SK-N-SH (cell line): ENCODE measurements around the gene CELF2. TPM values are rescaled to one million over a fixed set of nuclear protein-coding genes. Genes with fewer than 3 reads are reported as not detected.

Experiments
- CTCF ChIA-PET: fragments of 300-600, 350-600 bp; formaldehyde crosslinking; extraction: SDS; loops from one replicate; lab custom pipeline; 2021; lab: Yijun Ruan, JAX
- POLR2A ChIA-PET: fragments of 350-600 bp; sonication (Branson Sonifier 250); formaldehyde crosslinking; extraction: SDS; loops from one replicate; lab custom pipeline; 2020; ENCODE audit warnings: antibody characterized with exemption, inconsistent platforms; lab: Yijun Ruan, JAX
- DNase-seq: peaks from one replicate; pipeline ENCODE4 v3.0.0; 2012
- H2AFZ ChIP-seq: fragments of 200-600 bp; sonication (generic); 2 replicates; pipeline ENCODE4 v1.8.1; 2016; ENCODE audit warnings: antibody characterized with exemption, mild to moderate bottlenecking, low read depth
- H3F3A ChIP-seq: fragments of 200-600 bp; sonication (generic); replicated peaks from 2 replicates; pipeline ENCODE3; 2016; ENCODE audit warnings: antibody characterized with exemption, mild to moderate bottlenecking; ENCODE audit not compliant: insufficient read depth
- H3K27ac ChIP-seq, 2 experiments: fragments of 200-500 bp in 1 of 2; fragments of 200-600 bp in 1 of 2; sonication (Bioruptor generic) in 1 of 2; sonication (generic), shearing (Covaris generic) in 1 of 2; 2 replicates each; pipeline versions ENCODE4 v1.5.1 to v1.6.1; 2014 to 2016; ENCODE audit warnings: low read depth in 2 of 2, inconsistent platforms in 1 of 2, low read length in 1 of 2, mild to moderate bottlenecking in 1 of 2, mixed read lengths in 1 of 2
- H3K27me3 ChIP-seq: fragments of 200-600 bp; sonication (generic), shearing (Covaris generic); 2 replicates; pipeline ENCODE4 v1.6.1; 2016; ENCODE audit warnings: mixed run types; ENCODE audit not compliant: insufficient read depth
- H3K36me3 ChIP-seq, 2 experiments: fragments of 200-500 bp in 1 of 2; fragments of 200-600 bp in 1 of 2; sonication (Bioruptor generic) in 1 of 2; sonication (generic) in 1 of 2; replicated peaks in 1 of 2; 2 replicates each; pipeline versions ENCODE3 to v1.5.1; 2014 to 2016; ENCODE audit warnings: low read length in 1 of 2, mild to moderate bottlenecking in 1 of 2; ENCODE audit not compliant: insufficient read depth in 2 of 2, control insufficient read depth in 1 of 2
- H3K4me1 ChIP-seq, 2 experiments: fragments of 200-500 bp in 1 of 2; fragments of 200-600 bp in 1 of 2; sonication (Bioruptor generic) in 1 of 2; sonication (generic), shearing (Covaris generic) in 1 of 2; 2 replicates each; pipeline versions ENCODE4 v1.5.1 to v1.6.1; 2014 to 2016; ENCODE audit warnings: low read depth in 1 of 2, low read length in 1 of 2, mixed run types in 1 of 2; ENCODE audit not compliant: insufficient read depth in 2 of 2, control insufficient read depth in 1 of 2
- H3K4me2 ChIP-seq: fragments of 200-600 bp; sonication (generic), shearing (Covaris generic); 2 replicates; pipeline ENCODE4 v1.6.1; 2017; ENCODE audit warnings: mixed run types
- H3K4me3 ChIP-seq, 2 experiments: fragments of 200-500 bp in 1 of 2; fragments of 200-600 bp in 1 of 2; sonication (Bioruptor generic) in 1 of 2; sonication (generic), shearing (Covaris generic) in 1 of 2; 2 replicates each; pipeline versions ENCODE4 v1.5.1 to v1.8.1; 2014 to 2016; ENCODE audit warnings: low read depth in 2 of 2, inconsistent platforms in 1 of 2, low read length in 1 of 2, mild to moderate bottlenecking in 1 of 2, mixed read lengths in 1 of 2, moderate library complexity in 1 of 2
- H3K79me2 ChIP-seq: fragments of 200-600 bp; sonication (generic); 2 replicates; pipeline ENCODE4 v1.8.1; 2017; ENCODE audit warnings: mild to moderate bottlenecking; ENCODE audit not compliant: insufficient read depth
- H3K9ac ChIP-seq: fragments of 200-600 bp; sonication (generic); 2 replicates; pipeline ENCODE4 v1.6.1; 2017; ENCODE audit warnings: mixed run types
- H3K9me2 ChIP-seq: fragments of 200-600 bp; sonication (generic); 2 replicates; pipeline ENCODE4 v1.6.1; 2017; ENCODE audit warnings: mixed run types
- H3K9me3 ChIP-seq: fragments of 200-600 bp; sonication (generic); 2 replicates; pipeline ENCODE4 v1.6.1; 2017; ENCODE audit warnings: mixed run types, mild to moderate bottlenecking, moderate library complexity
- H4K20me1 ChIP-seq: fragments of 200-600 bp; sonication (generic); 2 replicates; pipeline ENCODE4 v1.6.1; 2017; ENCODE audit warnings: mild to moderate bottlenecking, mixed run types; ENCODE audit not compliant: insufficient read depth
- FOSL2 ChIP-seq: IDR thresholded peaks from 2 replicates; pipeline ENCODE4 v1.4.0; 2012; ENCODE audit warnings: low read depth, mild to moderate bottlenecking, moderate library complexity, borderline replicate concordance
- GATA2 ChIP-seq: sonication (generic); formaldehyde crosslinking; IDR thresholded peaks from 2 replicates; pipeline ENCODE4 v1.5.0; 2020; ENCODE audit warnings: mild to moderate bottlenecking, missing genetic modification reagents
- JUND ChIP-seq: IDR thresholded peaks from 2 replicates; pipeline ENCODE4 v1.4.0; 2012
- MEF2A ChIP-seq: IDR thresholded peaks from 2 replicates; pipeline ENCODE4 v1.4.0; 2012; ENCODE audit warnings: low read depth, borderline replicate concordance
- MXI1 ChIP-seq: IDR thresholded peaks from 2 replicates; pipeline ENCODE4 v1.6.1; 2012; ENCODE audit warnings: mild to moderate bottlenecking, low read depth, low read length, improper control_type of control experiment
- NFIC ChIP-seq: IDR thresholded peaks from 2 replicates; pipeline ENCODE4 v1.4.0; 2012; ENCODE audit warnings: borderline replicate concordance
- POLR2AphosphoS5 ChIP-seq: IDR thresholded peaks from 2 replicates; pipeline ENCODE4 v1.6.1; 2012; ENCODE audit warnings: low read depth, low read length
- RAD21 ChIP-seq: IDR thresholded peaks from 2 replicates; pipeline ENCODE4 v1.6.1; 2012; ENCODE audit warnings: mild to moderate bottlenecking, low read length
- RCOR1 ChIP-seq: fragments of 150-350 bp; IDR thresholded peaks from 2 replicates; pipeline ENCODE4 v1.6.1; 2017; ENCODE audit warnings: antibody characterized with exemption, low read length
- RFX5 ChIP-seq: IDR thresholded peaks from 2 replicates; pipeline ENCODE4 v1.6.1; 2012; ENCODE audit warnings: mild to moderate bottlenecking, improper control_type of control experiment, low read length
- SMC3 ChIP-seq: IDR thresholded peaks from 2 replicates; pipeline ENCODE4 v1.6.1; 2012; ENCODE audit warnings: low read depth, low read length, improper control_type of control experiment
- TCF12 ChIP-seq: IDR thresholded peaks from 2 replicates; pipeline ENCODE4 v1.4.0; 2012
- TEAD4 ChIP-seq: IDR thresholded peaks from 2 replicates; pipeline ENCODE4 v1.4.0; 2012; ENCODE audit warnings: mild to moderate bottlenecking, borderline replicate concordance; ENCODE audit not compliant: insufficient read depth
- WGBS: methylation state at CpG from one replicate; pipeline ENCODE4 v1.1.6; 2017; ENCODE audit warnings: low lambda C conversion rate; 5-methylcytosine and 5-hydroxymethylcytosine counted together
- polyA plus RNA-seq, 3 experiments: library from polyadenylated mRNA; depleted of rRNA; stranded (reverse); fragments of >200 nt; gene quantifications; 2 replicates each; pipeline ENCODE4 v1.2.3, GENCODE V29; 2012
- TF ChIP-seq, protein P1 (sequence below): fragments of 200-600 bp; sonication (generic); IDR thresholded peaks from 2 replicates; pipeline ENCODE4 v1.6.1; 2017; ENCODE audit warnings: antibody characterized with exemption, mild to moderate bottlenecking, moderate library complexity
- TF ChIP-seq, protein P2 (sequence below): fragments of 150-350 bp; IDR thresholded peaks from 2 replicates; pipeline ENCODE4 v1.6.1; 2017; ENCODE audit warnings: antibody characterized with exemption, low read length, low read depth, borderline replicate concordance
- TF ChIP-seq, protein P3 (sequence below): IDR thresholded peaks from 2 replicates; pipeline ENCODE4 v1.4.0; 2012; ENCODE audit warnings: low read depth

The CELF2 gene
- polyA plus RNA-seq, 1 of the 3 experiments (the other 2 are of a cell fraction), result 0.03 TPM

DNA sequence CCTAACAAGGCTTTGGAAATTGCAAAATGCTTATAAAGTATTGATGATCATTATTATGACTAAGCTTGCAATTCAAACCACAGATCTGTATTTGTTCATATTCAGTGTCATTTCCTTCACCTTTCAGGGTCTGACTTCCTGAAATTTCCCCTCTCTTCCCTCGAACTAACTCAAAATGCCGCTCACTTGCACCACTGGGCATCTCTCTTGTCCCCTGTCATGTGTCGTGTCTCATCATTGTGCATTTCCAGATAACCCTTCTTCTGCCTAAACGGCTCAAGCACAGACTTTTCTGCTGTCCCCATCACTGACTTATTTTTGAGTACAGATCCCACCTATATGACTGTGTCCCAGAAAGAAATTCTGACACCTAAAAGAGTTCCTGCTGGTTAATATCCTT, 41.0 kb upstream of the CELF2 start:
- TF ChIP-seq TCF12 (no peak), SMC3 (no peak), MEF2A (no peak), JUND (no peak), TEAD4 (no peak), NFIC (no peak), RAD21 (no peak)
- TF ChIP-seq, protein P1, sequence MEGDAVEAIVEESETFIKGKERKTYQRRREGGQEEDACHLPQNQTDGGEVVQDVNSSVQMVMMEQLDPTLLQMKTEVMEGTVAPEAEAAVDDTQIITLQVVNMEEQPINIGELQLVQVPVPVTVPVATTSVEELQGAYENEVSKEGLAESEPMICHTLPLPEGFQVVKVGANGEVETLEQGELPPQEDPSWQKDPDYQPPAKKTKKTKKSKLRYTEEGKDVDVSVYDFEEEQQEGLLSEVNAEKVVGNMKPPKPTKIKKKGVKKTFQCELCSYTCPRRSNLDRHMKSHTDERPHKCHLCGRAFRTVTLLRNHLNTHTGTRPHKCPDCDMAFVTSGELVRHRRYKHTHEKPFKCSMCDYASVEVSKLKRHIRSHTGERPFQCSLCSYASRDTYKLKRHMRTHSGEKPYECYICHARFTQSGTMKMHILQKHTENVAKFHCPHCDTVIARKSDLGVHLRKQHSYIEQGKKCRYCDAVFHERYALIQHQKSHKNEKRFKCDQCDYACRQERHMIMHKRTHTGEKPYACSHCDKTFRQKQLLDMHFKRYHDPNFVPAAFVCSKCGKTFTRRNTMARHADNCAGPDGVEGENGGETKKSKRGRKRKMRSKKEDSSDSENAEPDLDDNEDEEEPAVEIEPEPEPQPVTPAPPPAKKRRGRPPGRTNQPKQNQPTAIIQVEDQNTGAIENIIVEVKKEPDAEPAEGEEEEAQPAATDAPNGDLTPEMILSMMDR, result no peak
- TF ChIP-seq, protein P2, sequence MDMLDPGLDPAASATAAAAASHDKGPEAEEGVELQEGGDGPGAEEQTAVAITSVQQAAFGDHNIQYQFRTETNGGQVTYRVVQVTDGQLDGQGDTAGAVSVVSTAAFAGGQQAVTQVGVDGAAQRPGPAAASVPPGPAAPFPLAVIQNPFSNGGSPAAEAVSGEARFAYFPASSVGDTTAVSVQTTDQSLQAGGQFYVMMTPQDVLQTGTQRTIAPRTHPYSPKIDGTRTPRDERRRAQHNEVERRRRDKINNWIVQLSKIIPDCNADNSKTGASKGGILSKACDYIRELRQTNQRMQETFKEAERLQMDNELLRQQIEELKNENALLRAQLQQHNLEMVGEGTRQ, result no peak
- TF ChIP-seq, all 33 proteins: peak for 0
- Histone ChIP-seq H3K36me3 (no peaks in the 10 kb centered on the region), H3K4me1 (no peaks in the 10 kb centered on the region), H3K27me3 (no peaks in the 10 kb centered on the region), H3K79me2 (no peaks in the 10 kb centered on the region), H3F3A (no peaks in the 10 kb centered on the region), H3K4me2 (no peak overlapping the region), H3K4me3 (no peak overlapping the region), H3K9me2 (no peaks in the 10 kb centered on the region), H2AFZ (no peak overlapping the region), H3K9me3 (no peaks in the 10 kb centered on the region), H3K27ac (no peak overlapping the region), H3K9ac (no peak overlapping the region), H4K20me1 (no peaks in the 10 kb centered on the region)
- no peak for DNase-seq
- POLR2A ChIA-PET, result no interaction called here
- 5% methylated on average over 4 of the region's 4 CpGs for WGBS
- CTCF ChIA-PET, result no interaction called here

DNA sequence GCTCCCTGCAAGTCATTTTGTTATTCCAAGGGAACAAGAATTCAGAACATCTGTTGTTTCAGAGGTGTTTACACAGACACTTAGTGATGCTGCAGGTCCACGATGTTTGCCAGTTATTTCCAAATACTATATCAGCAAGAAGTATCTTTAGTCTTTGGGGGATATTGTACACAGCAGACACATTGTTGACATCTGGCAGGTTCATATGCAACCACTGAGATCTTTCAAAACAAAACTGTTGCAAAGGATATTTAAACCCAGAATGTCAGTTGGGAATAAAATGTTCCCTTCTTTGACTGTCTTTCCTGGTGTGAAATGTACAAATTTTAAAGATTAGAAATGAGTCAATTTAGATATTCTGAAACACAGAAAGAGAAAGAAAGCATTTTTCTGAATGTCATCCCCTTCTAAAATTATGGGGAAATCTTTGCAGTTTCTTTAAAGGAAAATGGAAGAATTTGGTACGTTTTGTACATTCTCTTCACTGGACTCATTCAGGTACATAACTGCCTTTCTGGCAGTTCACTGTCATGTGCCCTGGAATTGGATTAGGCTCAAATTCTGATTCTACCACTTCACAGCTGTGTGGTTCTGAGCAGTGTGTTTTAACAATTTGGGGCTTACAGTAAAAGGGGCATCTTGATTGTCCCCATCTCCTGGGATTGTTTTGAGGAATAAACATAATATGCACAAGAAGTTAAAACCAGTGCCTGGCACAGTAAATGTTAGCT, 40.3 kb upstream of the CELF2 start:
- Histone ChIP-seq H3F3A (no peaks in the 10 kb centered on the region), H3K9me3 (no peaks in the 10 kb centered on the region), H2AFZ (no peak overlapping the region), H4K20me1 (no peaks in the 10 kb centered on the region), H3K79me2 (no peaks in the 10 kb centered on the region), H3K9me2 (no peaks in the 10 kb centered on the region), H3K4me2 (no peak overlapping the region), H3K27ac (no peak overlapping the region), H3K27me3 (no peaks in the 10 kb centered on the region), H3K4me1 (no peaks in the 10 kb centered on the region), H3K36me3 (no peaks in the 10 kb centered on the region), H3K9ac (no peak overlapping the region), H3K4me3 (no peak overlapping the region)
- no peak for DNase-seq
- ChIA-PET CTCF (no interaction called here), POLR2A (no interaction called here)
- no peak for TF ChIP-seq POLR2AphosphoS5
- TF ChIP-seq, protein P3, sequence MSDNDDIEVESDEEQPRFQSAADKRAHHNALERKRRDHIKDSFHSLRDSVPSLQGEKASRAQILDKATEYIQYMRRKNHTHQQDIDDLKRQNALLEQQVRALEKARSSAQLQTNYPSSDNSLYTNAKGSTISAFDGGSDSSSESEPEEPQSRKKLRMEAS, result no peak
- TF ChIP-seq RCOR1, result no peak
- no peak for TF ChIP-seq RFX5
- no peak for TF ChIP-seq GATA2 (CRISPR knock-in tag)
- no peak for TF ChIP-seq NFIC
- TF ChIP-seq MXI1, result no peak
- no peak for TF ChIP-seq TEAD4
- TF ChIP-seq FOSL2, result no peak
- 4% methylated on average over 2 of the region's 2 CpGs for WGBS
